Mesenchymal stem cell (in vitro differentiated cells and primary cell): Measurements from ENCODE around the gene KIF2B.
"Not testable (repeated sequence)": the region's sequence is repeated elsewhere in the genome, so short reads cannot be mapped to it uniquely, and the experiment has no call there.

Experiments
- DNase-seq: peaks from one replicate; pipeline ENCODE4 v3.0.0-alpha.2; 2013
- H2AFZ ChIP-seq: one replicate; pipeline ENCODE4 v1.6.1; 2013; ENCODE audit warnings: low read depth, mild to moderate bottlenecking, control low read depth, inconsistent platforms, low read length, moderate library complexity
- H2AK5ac ChIP-seq: 2 replicates; pipeline ENCODE4 v1.6.1; 2013; ENCODE audit warnings: low read length, moderate library complexity, mild to moderate bottlenecking, inconsistent platforms; ENCODE audit not compliant: severe bottlenecking
- H2BK120ac ChIP-seq: one replicate; pipeline ENCODE4 v1.6.1; 2013; ENCODE audit warnings: low read depth, mild to moderate bottlenecking, inconsistent platforms, low read length, moderate library complexity
- H2BK12ac ChIP-seq, 2 experiments: one replicate each; pipeline ENCODE4 v1.6.1; 2013; ENCODE audit warnings: inconsistent platforms in 2 of 2, low read length in 2 of 2, mild to moderate bottlenecking in 2 of 2, moderate library complexity in 2 of 2, control low read depth in 1 of 2
- H2BK15ac ChIP-seq: one replicate; pipeline ENCODE4 v1.6.1; 2013; ENCODE audit warnings: mild to moderate bottlenecking, low read depth, inconsistent platforms; ENCODE audit not compliant: poor library complexity, severe bottlenecking
- H2BK5ac ChIP-seq: 2 replicates; pipeline ENCODE4 v1.6.1; 2013; ENCODE audit warnings: low read depth, mild to moderate bottlenecking, low read length, control low read depth, inconsistent platforms; ENCODE audit not compliant: poor library complexity, severe bottlenecking
- H3K14ac ChIP-seq, 2 experiments: one replicate each; pipeline ENCODE4 v1.6.1; 2013; ENCODE audit warnings: inconsistent platforms in 2 of 2, low read length in 2 of 2, control low read depth in 1 of 2, mild to moderate bottlenecking in 1 of 2, moderate library complexity in 1 of 2
- H3K18ac ChIP-seq, 2 experiments: one replicate each; pipeline ENCODE4 v1.6.1; 2013; ENCODE audit warnings: inconsistent platforms in 2 of 2, low read length in 2 of 2, control low read depth in 1 of 2, low read depth in 1 of 2, mild to moderate bottlenecking in 1 of 2
- H3K23ac ChIP-seq, 2 experiments: one replicate each; pipeline ENCODE4 v1.6.1; 2013; ENCODE audit warnings: inconsistent platforms in 2 of 2, low read length in 2 of 2, mild to moderate bottlenecking in 2 of 2, moderate library complexity in 2 of 2, control low read depth in 1 of 2
- H3K27ac ChIP-seq: 2 replicates; pipeline ENCODE4 v1.5.1; 2013; ENCODE audit warnings: mild to moderate bottlenecking, moderate library complexity, low read length, control low read depth, inconsistent platforms; ENCODE audit not compliant: poor library complexity, severe bottlenecking
- H3K27me3 ChIP-seq, 2 experiments: 2 replicates each; pipeline versions ENCODE4 v1.6.1 to v1.7.0; 2013; ENCODE audit warnings: low read length in 2 of 2, mild to moderate bottlenecking in 2 of 2, moderate library complexity in 2 of 2, control low read depth in 1 of 2, inconsistent platforms in 1 of 2; ENCODE audit not compliant: control insufficient read depth in 1 of 2, insufficient read depth in 1 of 2
- H3K36me3 ChIP-seq, 2 experiments: 2 replicates each; pipeline versions ENCODE4 v1.6.1 to v1.7.0; 2013; ENCODE audit warnings: low read length in 2 of 2, control low read depth in 1 of 2, inconsistent platforms in 1 of 2, low read depth in 1 of 2, mild to moderate bottlenecking in 1 of 2; ENCODE audit not compliant: insufficient read depth in 2 of 2, control insufficient read depth in 1 of 2
- H3K4ac ChIP-seq, 2 experiments: one replicate each; pipeline ENCODE4 v1.6.1; 2013; ENCODE audit warnings: inconsistent platforms in 2 of 2, low read length in 2 of 2, mild to moderate bottlenecking in 2 of 2, moderate library complexity in 2 of 2, control low read depth in 1 of 2, low read depth in 1 of 2
- H3K4me1 ChIP-seq: 2 replicates; pipeline ENCODE4 v1.6.1; 2013; ENCODE audit warnings: low read depth, low read length, control low read depth; ENCODE audit not compliant: control insufficient read depth, insufficient read depth
- H3K4me2 ChIP-seq: 2 replicates; pipeline ENCODE4 v1.6.1; 2013; ENCODE audit warnings: low read length, mild to moderate bottlenecking, inconsistent platforms; ENCODE audit not compliant: poor library complexity, severe bottlenecking
- H3K4me3 ChIP-seq, 2 experiments: 2 replicates each; pipeline versions ENCODE4 v1.5.1 to v1.7.0; 2013; ENCODE audit warnings: low read length in 2 of 2, mild to moderate bottlenecking in 2 of 2, control low read depth in 1 of 2, low read depth in 1 of 2; ENCODE audit not compliant: insufficient read depth in 1 of 2
- H3K79me1 ChIP-seq: replicated peaks from 2 replicates; pipeline ENCODE4 v1.6.1; 2013; ENCODE audit warnings: mild to moderate bottlenecking, control low read depth, low read length, inconsistent platforms; ENCODE audit not compliant: poor library complexity, severe bottlenecking
- H3K9ac ChIP-seq: 2 replicates; pipeline ENCODE4 v1.7.0; 2013; ENCODE audit warnings: mild to moderate bottlenecking, low read length, moderate library complexity
- H3K9me3 ChIP-seq: 2 replicates; pipeline ENCODE4 v1.7.0; 2013; ENCODE audit warnings: mild to moderate bottlenecking, low read length; ENCODE audit not compliant: control insufficient read depth
- H4K8ac ChIP-seq: one replicate; pipeline ENCODE4 v1.6.1; 2013; ENCODE audit warnings: inconsistent platforms, mild to moderate bottlenecking, low read length, moderate library complexity
- H4K91ac ChIP-seq: one replicate; pipeline ENCODE4 v1.6.1; 2013; ENCODE audit warnings: mild to moderate bottlenecking, low read length, inconsistent platforms
- WGBS: methylation state at CpG from one replicate; pipeline ENCODE4 v1.1.7; 2013; ENCODE audit warnings: mixed read lengths; 5-methylcytosine and 5-hydroxymethylcytosine counted together

KIF2B gene

GRCh38 chr17:53837131-53837530 lies 14.4 kb downstream of the KIF2B start:
- Histone ChIP-seq H3K23ac (no peak overlapping the region), H3K9me3 (peaks cover 25% of the 10 kb centered on the region), H3K9ac (no peak overlapping the region)

GRCh38 chr17:53844491-53845107 lies 21.9 kb downstream of the KIF2B start:
- H2AK5ac ChIP-seq: no peak overlapping the region
- H3K4me3 ChIP-seq: no peak overlapping the region
- H3K14ac ChIP-seq: no peak overlapping the region
- no peak overlapping the region for H2BK15ac ChIP-seq
- H2BK120ac ChIP-seq: no peak overlapping the region
- H3K18ac ChIP-seq: no peak overlapping the region
- H2BK5ac ChIP-seq: no peak overlapping the region
- H3K9me3 ChIP-seq: peaks cover 31% of the 10 kb centered on the region
- H2BK12ac ChIP-seq: no peak overlapping the region
- H3K27me3 ChIP-seq: no peaks in the 10 kb centered on the region
- no peak overlapping the region for H3K23ac ChIP-seq
- 69% methylated on average over 5 of the region's 5 CpGs for WGBS
- H4K91ac ChIP-seq: no peak overlapping the region
- DNase-seq: no peak
- H3K9ac ChIP-seq: no peak overlapping the region
- no peaks in the 10 kb centered on the region for H3K79me1 ChIP-seq
- no peak overlapping the region for H3K4me2 ChIP-seq
- no peak overlapping the region for H3K4ac ChIP-seq
- H3K27ac ChIP-seq: no peak overlapping the region
- H3K4me1 ChIP-seq: peaks cover 2% of the 10 kb centered on the region
- H3K36me3 ChIP-seq: no peaks in the 10 kb centered on the region
- no peak overlapping the region for H2AFZ ChIP-seq
- no peak overlapping the region for H4K8ac ChIP-seq

More at GRCh38 chr17:53837131-53837530, 14.4 kb downstream of the KIF2B start:
- H2BK15ac ChIP-seq: no peak overlapping the region
- H2BK5ac ChIP-seq: no peak overlapping the region
- no peaks in the 10 kb centered on the region for H3K79me1 ChIP-seq
- no peak overlapping the region for H3K4me3 ChIP-seq
- H2AK5ac ChIP-seq: no peak overlapping the region
- H3K4ac ChIP-seq: no peak overlapping the region
- no peak overlapping the region for H2AFZ ChIP-seq
- no peak overlapping the region for H2BK120ac ChIP-seq
- no peak overlapping the region for H3K27ac ChIP-seq
- H3K4me2 ChIP-seq: no peak overlapping the region
- no peaks in the 10 kb centered on the region for H3K36me3 ChIP-seq
- no peak overlapping the region for H2BK12ac ChIP-seq
- no peak overlapping the region for H3K14ac ChIP-seq
- DNase-seq: no peak
- no peak overlapping the region for H3K18ac ChIP-seq
- H3K27me3 ChIP-seq: no peaks in the 10 kb centered on the region
- no peaks in the 10 kb centered on the region for H3K4me1 ChIP-seq
- H4K91ac ChIP-seq: no peak overlapping the region
- no peak overlapping the region for H4K8ac ChIP-seq

GRCh38 chr17:53871128-53871527 lies 48.4 kb downstream of the KIF2B start:
- H3K79me1 ChIP-seq, H3K27ac ChIP-seq, H2AFZ ChIP-seq, H3K4me3 ChIP-seq, H4K91ac ChIP-seq, H2BK12ac ChIP-seq, H4K8ac ChIP-seq, H2BK5ac ChIP-seq, H3K18ac ChIP-seq, H3K36me3 ChIP-seq, H3K14ac ChIP-seq, H3K9ac ChIP-seq, H3K23ac ChIP-seq, H3K4ac ChIP-seq, H2BK120ac ChIP-seq, H2BK15ac ChIP-seq, H3K27me3 ChIP-seq, H2AK5ac ChIP-seq, H3K4me1 ChIP-seq, DNase-seq, H3K4me2 ChIP-seq: not testable (repeated sequence)
- H3K9me3 ChIP-seq: peaks cover 23% of the 10 kb centered on the region
- WGBS: 93% methylated on average over 4 of the region's 5 CpGs
